HepG2 (cell line): ENCODE results near the gene CD4.

Experiments
- PBX3 ChIP-seq: sonication (generic); formaldehyde crosslinking; IDR thresholded peaks from 2 replicates; pipeline ENCODE4 v1.8.1; 2023; ENCODE audit warnings: missing genetic modification reagents, inconsistent platforms, borderline replicate concordance
- ZNF780A ChIP-seq: sonication (generic); formaldehyde crosslinking; IDR thresholded peaks from 2 replicates; pipeline ENCODE4 v1.8.0; 2022; ENCODE audit warnings: mild to moderate bottlenecking, missing genetic modification reagents, moderate library complexity

- no peak for TF ChIP-seq ZNF780A (CRISPR knock-in tag)
- TF ChIP-seq PBX3 (CRISPR knock-in tag), result no peak
Measured at GRCh38 chr12:6851921-6852650, 62.8 kb downstream of the CD4 start, which contains the start of gene USP5.
